Fibroblast of skin of right biceps (primary cell): Measurements from ENCODE around the gene IRAK3.
"Not testable (repeated sequence)": the region's sequence is repeated elsewhere in the genome, so short reads cannot be mapped to it uniquely, and the experiment has no call there.

Experiments
- DNase-seq: peaks from one replicate; pipeline ENCODE4 v3.0.0-alpha.2; 2013

Gene IRAK3

GRCh38 chr12:66217342-66217917, 28.4 kb downstream of the IRAK3 start:
- DNase-seq = no peak

- no peak for DNase-seq
Measured at GRCh38 chr12:66228462-66228861, 39.4 kb downstream of the IRAK3 start.

GRCh38 chr12:66232263-66232662, 43.2 kb downstream of the IRAK3 start:
- DNase-seq = no peak

GRCh38 chr12:66234037-66234693, 45.2 kb downstream of the IRAK3 start:
- peak; percentile 57 for DNase-seq

GRCh38 chr12:66234773-66235625, 46.0 kb downstream of the IRAK3 start:
- peak; percentile 57 for DNase-seq

- peak; percentile 22 for DNase-seq
Measured at GRCh38 chr12:66235626-66236281, 46.7 kb downstream of the IRAK3 start.

- DNase-seq = not testable (repeated sequence)
Measured at GRCh38 chr12:66236282-66236675, 47.3 kb downstream of the IRAK3 start.

GRCh38 chr12:66236969-66237368, 48.0 kb downstream of the IRAK3 start:
- DNase-seq = no peak

GRCh38 chr12:66237505-66238175, 48.6 kb downstream of the IRAK3 start:
- no peak for DNase-seq

- DNase-seq = no peak
Measured at GRCh38 chr12:66239295-66239694, 50.3 kb downstream of the IRAK3 start.

- no peak for DNase-seq
Measured at GRCh38 chr12:66240096-66240820, 51.2 kb downstream of the IRAK3 start.

GRCh38 chr12:66241061-66242043, 52.3 kb downstream of the IRAK3 start:
- DNase-seq = peak; percentile 81

GRCh38 chr12:66242311-66242710, 53.3 kb downstream of the IRAK3 start:
- no peak for DNase-seq

- no peak for DNase-seq
Measured at GRCh38 chr12:66243911-66244310, 54.9 kb downstream of the IRAK3 start.

- DNase-seq = no peak
Measured at GRCh38 chr12:66244446-66244845, 55.4 kb downstream of the IRAK3 start.

- DNase-seq = no peak
Measured at GRCh38 chr12:66247741-66248140, 58.7 kb downstream of the IRAK3 start.

GRCh38 chr12:66251049-66251448, 62.0 kb downstream of the IRAK3 start:
- DNase-seq = no peak

GRCh38 chr12:66252771-66253170, 63.8 kb downstream of the IRAK3 start:
- DNase-seq = no peak

- DNase-seq = no peak
Measured at GRCh38 chr12:66255737-66256136, 66.7 kb downstream of the IRAK3 start.

GRCh38 chr12:66258011-66258410, 69.0 kb downstream of the IRAK3 start:
- no peak for DNase-seq

- DNase-seq = no peak
Measured at GRCh38 chr12:66262737-66263136, 73.7 kb downstream of the IRAK3 start.
